SK-N-SH (cell line): ENCODE measurements around the gene TMX4.

ENCODE experiments used
- CHD2 ChIP-seq: fragments of 150-350 bp; IDR thresholded peaks from 2 replicates; pipeline ENCODE4 v1.6.1; 2018; ENCODE audit warnings: low read length; ENCODE audit not compliant: partially characterized antibody
- CTCF ChIP-seq: fragments of 200-600 bp; sonication (generic); IDR thresholded peaks from 2 replicates; pipeline ENCODE4 v1.6.1; 2017; ENCODE audit warnings: antibody characterized with exemption, mild to moderate bottlenecking, moderate library complexity
- EP300 ChIP-seq, 2 experiments: IDR thresholded peaks; 2 replicates each; pipeline versions ENCODE4 v1.4.0 to v1.6.1; 2012; ENCODE audit warnings: borderline replicate concordance in 1 of 2, low read depth in 1 of 2, low read length in 1 of 2
- FOXM1 ChIP-seq: IDR thresholded peaks from 2 replicates; pipeline ENCODE4 v1.4.0; 2012; ENCODE audit warnings: low read depth, mild to moderate bottlenecking
- JUND ChIP-seq: IDR thresholded peaks from 2 replicates; pipeline ENCODE4 v1.4.0; 2012
- MAX ChIP-seq: IDR thresholded peaks from 2 replicates; pipeline ENCODE4 v1.4.0; 2012; ENCODE audit warnings: low read depth
- MXI1 ChIP-seq: IDR thresholded peaks from 2 replicates; pipeline ENCODE4 v1.6.1; 2012; ENCODE audit warnings: mild to moderate bottlenecking, low read depth, low read length, improper control_type of control experiment
- POLR2AphosphoS5 ChIP-seq: IDR thresholded peaks from 2 replicates; pipeline ENCODE4 v1.6.1; 2012; ENCODE audit warnings: low read depth, low read length
- RAD21 ChIP-seq: IDR thresholded peaks from 2 replicates; pipeline ENCODE4 v1.6.1; 2012; ENCODE audit warnings: mild to moderate bottlenecking, low read length
- RFX5 ChIP-seq: IDR thresholded peaks from 2 replicates; pipeline ENCODE4 v1.6.1; 2012; ENCODE audit warnings: mild to moderate bottlenecking, improper control_type of control experiment, low read length
- SIN3A ChIP-seq: IDR thresholded peaks from 2 replicates; pipeline ENCODE4 v1.6.1; 2012; ENCODE audit warnings: low read depth, mild to moderate bottlenecking, low read length, moderate library complexity, borderline replicate concordance
- TEAD4 ChIP-seq: IDR thresholded peaks from 2 replicates; pipeline ENCODE4 v1.4.0; 2012; ENCODE audit warnings: mild to moderate bottlenecking, borderline replicate concordance; ENCODE audit not compliant: insufficient read depth
- YY1 ChIP-seq: IDR thresholded peaks from 2 replicates; pipeline ENCODE4 v1.4.0; 2012; ENCODE audit warnings: low read depth, mild to moderate bottlenecking

- TF ChIP-seq CTCF, result no peak
- no peak for TF ChIP-seq MAX
- no peak for TF ChIP-seq YY1
- no peak for TF ChIP-seq FOXM1
- TF ChIP-seq SIN3A, result no peak
- TF ChIP-seq RAD21, result no peak
- no peak for TF ChIP-seq CHD2
- no peak for TF ChIP-seq POLR2AphosphoS5
- TF ChIP-seq MXI1, result no peak
- TF ChIP-seq TEAD4, result no peak
- TF ChIP-seq RFX5, result no peak
- TF ChIP-seq EP300 (IDR thresholded peaks at IDR 0.05; ENCODE audit: borderline replicate concordance in 1 of 2, low read depth in 1 of 2, low read length in 1 of 2), result no peak
- no peak for TF ChIP-seq JUND
Measured at GRCh38 chr20:8057871-8058270, 38.3 kb upstream of the TMX4 start.
